B cell (primary cell): ENCODE results near the gene SYNRG.

Source experiments
- EZH2 ChIP-seq: IDR thresholded peaks from 2 replicates; pipeline ENCODE4 v1.6.1; 2012; ENCODE audit warnings: borderline replicate concordance, low read depth, mild to moderate bottlenecking, moderate library complexity, low read length; ENCODE audit not compliant: insufficient read depth, poor library complexity, severe bottlenecking
- TF ChIP-seq, protein P1 (sequence below): fragments of 200-600 bp; IDR thresholded peaks from one replicate; pipeline ENCODE4 v1.8.0; 2022; ENCODE audit warnings: antibody characterized with exemption, mild to moderate bottlenecking

DNA sequence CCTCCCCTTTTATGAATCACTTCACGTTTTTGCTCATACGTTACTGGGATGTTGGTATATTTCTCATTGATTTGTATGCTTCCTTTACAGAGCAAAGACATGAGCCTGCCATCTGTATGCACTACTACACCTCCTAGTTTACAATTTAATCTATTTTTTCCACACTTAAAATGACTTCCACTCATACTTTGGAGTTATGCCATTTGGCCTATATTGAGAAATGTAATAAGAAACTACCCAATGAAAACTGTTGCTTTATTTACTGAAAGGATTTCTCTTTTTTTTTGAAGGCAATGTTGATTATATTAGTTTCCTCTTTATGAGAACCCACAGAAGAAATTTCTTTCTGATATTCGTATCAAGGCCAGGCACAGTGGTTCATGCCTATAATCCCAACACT, 76.5 kb downstream of the SYNRG start:
- TF ChIP-seq, protein P1, sequence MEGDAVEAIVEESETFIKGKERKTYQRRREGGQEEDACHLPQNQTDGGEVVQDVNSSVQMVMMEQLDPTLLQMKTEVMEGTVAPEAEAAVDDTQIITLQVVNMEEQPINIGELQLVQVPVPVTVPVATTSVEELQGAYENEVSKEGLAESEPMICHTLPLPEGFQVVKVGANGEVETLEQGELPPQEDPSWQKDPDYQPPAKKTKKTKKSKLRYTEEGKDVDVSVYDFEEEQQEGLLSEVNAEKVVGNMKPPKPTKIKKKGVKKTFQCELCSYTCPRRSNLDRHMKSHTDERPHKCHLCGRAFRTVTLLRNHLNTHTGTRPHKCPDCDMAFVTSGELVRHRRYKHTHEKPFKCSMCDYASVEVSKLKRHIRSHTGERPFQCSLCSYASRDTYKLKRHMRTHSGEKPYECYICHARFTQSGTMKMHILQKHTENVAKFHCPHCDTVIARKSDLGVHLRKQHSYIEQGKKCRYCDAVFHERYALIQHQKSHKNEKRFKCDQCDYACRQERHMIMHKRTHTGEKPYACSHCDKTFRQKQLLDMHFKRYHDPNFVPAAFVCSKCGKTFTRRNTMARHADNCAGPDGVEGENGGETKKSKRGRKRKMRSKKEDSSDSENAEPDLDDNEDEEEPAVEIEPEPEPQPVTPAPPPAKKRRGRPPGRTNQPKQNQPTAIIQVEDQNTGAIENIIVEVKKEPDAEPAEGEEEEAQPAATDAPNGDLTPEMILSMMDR: no peak
- no peak for TF ChIP-seq EZH2
